HG03095 (cell line): ENCODE results near the gene SLC1A2.

Source experiments
- ATAC-seq: cut with Tn5 transposase; IDR thresholded peaks from one replicate; pipeline ENCODE4 v1.9.1; 2021; ENCODE audit warnings: moderate library complexity; ENCODE audit not compliant: unreplicated experiment

Gene SLC1A2

DNA sequence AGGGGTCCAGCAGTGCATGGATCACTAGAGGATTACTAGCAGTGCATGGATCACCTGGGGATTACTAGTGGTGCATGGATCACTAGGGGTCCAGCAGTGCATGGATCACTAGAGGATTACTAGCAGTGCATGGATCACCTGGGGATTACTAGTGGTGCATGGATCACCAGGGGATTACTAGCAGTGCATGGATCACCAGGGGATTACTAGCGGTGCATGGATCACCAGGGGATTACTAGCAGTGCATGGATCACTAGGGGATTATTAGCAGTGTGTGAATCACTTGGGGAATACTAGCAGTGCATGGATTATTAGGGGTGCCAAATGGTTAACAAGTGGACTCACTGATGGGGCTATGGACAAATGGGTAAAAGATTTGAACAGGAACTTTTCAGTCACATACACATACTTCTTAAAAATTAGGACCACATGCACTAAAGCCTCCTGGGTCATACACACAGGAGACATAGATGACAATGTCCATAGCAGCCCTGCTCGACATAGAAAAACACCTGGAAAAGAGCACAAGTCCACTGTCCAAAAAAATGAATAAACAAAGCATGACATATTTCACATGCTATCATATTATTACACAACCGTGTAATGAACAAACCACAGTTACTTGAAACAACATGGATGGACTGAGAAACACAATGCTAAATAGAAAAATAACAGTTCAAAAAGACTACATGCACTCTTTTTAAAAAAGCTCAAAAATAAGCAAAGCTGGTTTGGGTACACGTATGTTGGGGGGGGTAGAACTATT, 170.6 kb downstream of the SLC1A2 start:
- ATAC-seq, result no peak

DNA sequence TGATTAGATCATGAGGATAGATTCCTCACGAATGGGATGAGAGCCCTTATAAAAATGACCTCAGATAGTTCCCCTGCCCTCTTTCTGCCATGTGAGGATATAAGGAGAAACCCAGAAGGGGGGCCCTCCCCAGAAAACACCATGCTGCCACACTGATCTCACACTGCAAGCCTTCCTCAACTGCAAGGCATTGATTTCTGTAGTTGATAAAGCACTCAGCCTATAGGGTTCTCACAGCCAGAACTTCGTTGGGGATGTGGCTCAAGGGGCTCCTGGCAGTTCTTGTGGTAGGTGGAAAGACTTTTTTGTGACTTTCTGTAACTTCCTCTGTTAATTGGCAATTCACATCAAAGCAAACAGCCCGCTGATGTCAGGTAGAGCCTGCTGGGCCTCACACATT, 171.5 kb downstream of the SLC1A2 start:
- no peak for ATAC-seq

DNA sequence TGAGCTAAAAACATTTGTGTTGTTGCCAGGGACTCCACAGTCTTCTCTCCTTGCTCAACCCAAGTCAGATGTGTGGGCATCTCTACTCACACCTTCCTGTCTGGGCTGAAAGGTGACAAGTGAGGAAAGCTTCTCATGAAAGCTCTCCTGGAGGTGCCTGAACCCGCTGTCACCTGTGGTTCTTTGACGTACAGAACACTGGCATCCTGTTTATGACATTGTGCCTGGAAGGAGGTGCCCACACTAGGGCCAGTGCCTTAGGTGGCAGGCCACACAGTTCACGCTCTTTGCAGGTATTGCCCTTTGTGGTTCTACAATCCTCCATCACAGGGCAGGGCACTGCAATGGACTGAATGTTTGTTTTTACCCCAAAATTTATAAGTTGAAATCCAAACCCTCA, 171.9 kb downstream of the SLC1A2 start:
- ATAC-seq, result no peak

GRCh38 chr11:35246745-35247144, 172.6 kb downstream of the SLC1A2 start:
- ATAC-seq, result no peak

DNA sequence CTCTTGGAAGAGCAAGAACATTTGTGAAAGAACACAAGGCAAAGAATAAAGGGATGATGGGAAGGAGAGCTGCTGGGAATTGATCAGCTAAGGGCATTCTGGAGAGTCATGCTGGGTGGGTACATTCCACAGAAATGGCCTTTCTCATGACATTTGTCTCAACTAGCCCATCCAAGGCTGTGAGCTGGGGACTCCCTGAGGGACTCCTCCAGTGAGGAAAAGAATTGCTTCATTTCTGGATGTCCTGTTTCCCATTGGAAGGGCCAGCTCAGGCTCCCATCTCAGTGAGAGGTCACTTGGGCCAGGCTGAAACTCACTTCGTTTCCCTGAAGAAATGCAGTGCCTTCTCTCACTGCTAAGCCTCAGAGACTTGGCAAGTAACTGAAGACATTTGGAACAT, 173.6 kb downstream of the SLC1A2 start:
- no peak for ATAC-seq

DNA sequence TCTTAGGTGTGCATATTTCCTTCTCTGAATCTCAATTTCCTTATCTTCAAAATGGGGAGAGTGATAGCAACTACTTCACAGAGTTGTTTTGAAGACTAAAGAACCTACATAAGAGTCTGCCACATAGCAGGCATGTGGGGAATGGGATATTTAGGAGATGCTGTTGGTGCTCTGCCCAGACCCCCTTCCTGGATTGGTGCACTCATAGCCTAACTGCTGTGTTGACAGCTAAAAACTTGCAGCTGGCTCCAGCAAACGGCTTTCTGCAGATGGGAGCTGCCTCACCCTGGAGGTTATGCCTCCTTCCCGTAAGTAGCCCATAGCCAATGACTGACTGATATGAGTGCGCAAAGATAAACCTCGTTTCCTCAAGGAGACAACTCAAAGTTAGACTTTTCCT, 174.3 kb downstream of the SLC1A2 start:
- ATAC-seq, result no peak

GRCh38 chr11:35243774-35244173, 175.6 kb downstream of the SLC1A2 start:
- ATAC-seq, result no peak

GRCh38 chr11:35242412-35243242, 176.7 kb downstream of the SLC1A2 start:
- ATAC-seq, result no peak

DNA sequence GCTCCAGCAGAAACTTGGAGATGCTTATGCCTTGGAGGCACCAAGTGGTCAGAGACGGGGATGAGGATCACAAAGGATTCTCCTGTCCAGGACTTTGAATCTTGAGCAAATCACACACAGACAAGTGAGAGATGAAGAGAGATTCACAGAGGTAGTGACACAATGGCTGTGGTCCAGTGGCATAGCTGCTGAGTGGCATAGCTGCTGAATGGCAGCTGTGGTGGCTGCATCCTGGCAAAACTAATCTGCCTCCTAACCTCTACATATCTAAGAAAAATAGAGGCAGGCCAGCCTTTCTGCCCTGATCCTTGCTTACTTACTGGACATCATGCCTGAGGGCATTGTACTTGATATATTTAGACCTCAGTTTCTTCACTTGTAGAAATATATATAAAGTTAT, 177.8 kb downstream of the SLC1A2 start:
- no peak for ATAC-seq

DNA sequence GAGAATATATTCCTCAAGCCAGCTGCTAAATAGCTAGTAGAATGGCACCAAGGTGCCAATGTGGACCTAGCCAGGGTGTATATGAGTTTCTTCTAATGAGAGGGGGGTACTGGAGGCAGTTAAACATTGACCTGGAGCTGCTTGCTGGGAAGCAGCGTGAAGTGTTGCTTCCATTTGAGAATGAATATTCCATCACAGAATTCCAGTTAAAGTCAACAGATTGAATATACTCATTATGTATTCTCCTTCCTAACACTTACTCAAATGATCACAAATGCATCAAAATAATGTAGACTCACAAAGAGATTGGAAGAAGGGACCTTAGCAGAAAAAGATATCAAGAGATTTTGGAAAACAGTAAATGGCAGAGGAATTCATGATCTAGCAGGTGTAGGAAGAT, 178.3 kb downstream of the SLC1A2 start:
- ATAC-seq, result no peak

DNA sequence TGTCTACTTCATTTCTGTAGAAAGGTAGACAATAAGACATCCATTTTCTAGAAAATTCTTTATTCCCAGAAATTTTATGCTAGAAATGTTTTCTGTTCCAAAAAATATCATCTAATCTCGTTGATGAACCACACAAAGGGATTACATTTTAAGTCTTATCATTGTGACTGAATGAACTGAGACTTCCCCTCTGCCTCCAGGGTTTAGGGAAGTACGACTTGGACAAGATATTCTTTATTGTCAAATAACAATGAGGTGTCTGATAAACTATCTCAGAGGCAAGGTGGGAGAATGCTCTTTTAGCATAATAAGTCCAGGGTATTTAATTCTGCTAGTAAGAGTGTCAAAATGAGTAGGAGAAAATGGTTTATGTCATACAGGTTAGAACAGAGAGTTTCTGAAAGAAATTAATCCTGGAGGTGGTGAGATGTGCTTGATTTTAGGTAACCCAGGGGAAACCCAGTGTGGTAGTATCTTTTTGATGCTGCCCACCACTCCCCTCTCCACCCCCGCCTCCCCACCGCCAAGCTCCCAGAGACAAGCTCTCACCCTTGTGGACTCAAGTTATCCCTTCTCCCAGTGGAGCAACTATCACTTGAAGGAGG, 179.8 kb downstream of the SLC1A2 start:
- no peak for ATAC-seq

- ATAC-seq, result no peak
Observed at GRCh38 chr11:35238882-35239281, 180.5 kb downstream of the SLC1A2 start.

DNA sequence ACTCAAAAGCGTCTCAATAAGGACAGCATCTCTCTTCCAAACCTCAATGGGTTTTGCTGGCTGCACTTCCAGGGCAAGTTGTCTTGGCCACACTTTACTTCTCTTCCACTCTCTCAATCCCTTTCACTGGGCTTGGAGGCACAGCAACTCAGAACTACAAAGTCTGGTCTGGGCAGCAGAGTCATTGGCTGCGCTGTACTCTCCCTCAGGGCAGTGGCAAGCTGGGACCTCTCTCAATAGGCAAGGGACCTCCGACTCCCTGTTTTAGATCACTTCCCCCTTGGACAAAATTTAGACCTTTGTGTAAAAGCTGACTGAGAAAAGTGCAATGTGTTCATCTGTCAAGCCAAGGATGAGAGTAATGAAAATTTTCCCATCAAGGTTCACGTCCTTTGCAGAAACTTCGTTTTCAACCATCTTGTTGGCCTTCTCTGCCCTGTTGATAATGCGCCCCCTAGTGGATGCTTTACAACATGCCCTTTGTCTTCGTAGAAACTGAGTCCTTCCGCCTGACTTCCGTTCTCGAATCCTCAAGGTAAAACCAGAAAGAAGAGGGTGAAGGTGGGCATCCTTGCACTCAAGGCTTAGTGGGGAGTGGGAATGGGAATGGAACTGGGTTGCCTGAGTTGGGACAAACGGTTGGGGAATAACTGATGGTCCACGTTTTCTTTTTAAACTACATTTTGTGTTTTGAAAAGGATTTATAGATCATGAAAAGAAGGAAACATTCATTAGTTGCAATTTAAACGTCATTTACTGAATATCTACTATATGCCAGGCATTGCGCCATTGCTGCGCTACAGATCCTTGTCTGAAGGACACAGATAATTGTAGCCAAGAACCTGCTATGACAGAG, 181.3 kb downstream of the SLC1A2 start:
- no peak for ATAC-seq

- ATAC-seq, result no peak
Observed at GRCh38 chr11:35237351-35237750, 182.0 kb downstream of the SLC1A2 start.

- no peak for ATAC-seq
Observed at GRCh38 chr11:35236667-35237003, 182.7 kb downstream of the SLC1A2 start.

DNA sequence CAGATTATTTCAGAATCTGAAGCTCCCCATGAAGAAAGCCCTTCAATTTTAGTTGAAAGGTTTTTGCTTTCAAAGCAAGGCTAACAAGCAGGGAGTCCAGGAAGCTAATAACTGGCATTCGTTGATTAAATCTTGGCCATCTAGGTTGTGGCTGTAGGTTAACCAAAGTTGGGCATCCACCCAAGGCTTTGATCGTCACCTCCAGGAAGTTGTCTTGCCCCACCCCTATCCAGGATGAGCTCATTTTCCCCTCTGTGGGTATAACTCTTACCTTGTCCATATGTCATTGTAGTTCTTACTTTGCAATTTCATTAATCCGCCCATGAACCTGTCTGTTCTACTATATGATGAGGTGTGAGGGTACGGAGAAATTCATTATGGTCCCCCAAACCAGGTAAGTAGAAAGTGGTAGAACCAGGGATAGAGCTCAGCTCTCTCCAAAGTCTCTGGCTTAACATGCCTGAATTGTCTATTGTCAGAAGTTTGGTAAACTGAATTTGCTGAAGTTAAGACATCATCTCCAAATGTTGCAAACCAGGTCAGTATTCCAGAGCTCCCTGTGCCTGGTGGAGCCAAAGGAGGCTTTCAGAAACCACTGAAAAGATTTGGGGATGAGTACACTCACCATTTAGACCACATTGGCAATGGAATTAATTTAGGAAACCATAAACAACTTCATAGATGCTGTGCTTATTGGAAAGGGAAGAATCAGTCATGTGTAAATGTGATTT, 183.3 kb downstream of the SLC1A2 start:
- no peak for ATAC-seq

DNA sequence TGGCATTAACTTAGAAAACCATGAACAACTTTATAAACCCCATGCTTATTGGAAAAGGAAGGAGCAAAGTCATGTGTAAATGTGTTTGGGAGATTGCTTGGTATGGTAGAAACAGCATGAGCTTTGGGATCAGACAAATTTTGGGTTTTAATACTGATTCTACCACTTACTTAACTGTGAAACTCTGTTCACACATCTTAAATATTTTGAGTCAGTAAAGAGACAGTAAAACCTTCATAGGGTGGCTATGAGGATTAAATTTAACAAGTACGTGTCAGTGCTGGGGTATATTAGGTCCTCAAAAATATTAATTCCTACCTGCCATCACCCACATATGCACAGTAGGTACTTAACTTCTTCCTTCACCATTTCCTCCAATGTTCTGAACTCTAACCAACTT, 183.9 kb downstream of the SLC1A2 start:
- no peak for ATAC-seq

GRCh38 chr11:35235157-35235468, 184.2 kb downstream of the SLC1A2 start:
- no peak for ATAC-seq

DNA sequence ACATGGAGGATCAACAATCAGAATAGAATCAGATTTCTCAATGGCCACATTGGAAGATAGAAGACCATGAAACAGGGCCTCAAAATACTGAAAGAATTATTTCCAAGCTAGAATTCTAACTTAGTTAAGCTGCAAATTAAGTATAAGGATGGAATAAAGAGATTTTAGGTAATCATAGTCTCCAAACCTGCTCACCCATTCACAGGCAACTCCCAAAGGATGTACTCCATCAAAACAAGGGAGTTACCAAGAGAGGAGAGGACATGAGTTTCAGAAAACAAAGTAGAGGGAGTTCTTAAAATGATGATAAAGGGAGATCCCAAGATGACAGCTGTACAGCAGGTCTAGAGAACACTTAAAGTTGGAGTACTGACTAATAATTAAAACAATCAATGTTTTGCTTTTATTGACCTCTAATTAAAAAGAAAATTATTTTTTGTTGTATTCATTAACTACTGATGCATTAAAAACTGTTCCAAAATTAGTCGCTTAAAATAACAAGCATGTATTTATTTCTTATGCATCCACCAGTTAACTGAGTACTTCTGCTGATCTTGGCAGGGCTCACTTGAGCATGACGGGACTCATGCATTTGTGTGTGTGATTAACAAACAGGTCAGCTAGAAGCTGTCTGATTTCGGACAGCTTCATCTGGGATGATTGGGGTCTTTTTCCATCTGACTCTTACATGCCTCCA, 184.8 kb downstream of the SLC1A2 start:
- no peak for ATAC-seq

- ATAC-seq, result no peak
Observed at GRCh38 chr11:35233518-35233917, 185.8 kb downstream of the SLC1A2 start.
